Brain pericyte (primary cell): ENCODE results near the gene FBXW5.

Experiments used
- DNase-seq: peaks from one replicate; pipeline ENCODE4 v3.0.0-alpha.2; 2012; ENCODE audit warnings: low read depth, low spot score

FBXW5 gene

DNA sequence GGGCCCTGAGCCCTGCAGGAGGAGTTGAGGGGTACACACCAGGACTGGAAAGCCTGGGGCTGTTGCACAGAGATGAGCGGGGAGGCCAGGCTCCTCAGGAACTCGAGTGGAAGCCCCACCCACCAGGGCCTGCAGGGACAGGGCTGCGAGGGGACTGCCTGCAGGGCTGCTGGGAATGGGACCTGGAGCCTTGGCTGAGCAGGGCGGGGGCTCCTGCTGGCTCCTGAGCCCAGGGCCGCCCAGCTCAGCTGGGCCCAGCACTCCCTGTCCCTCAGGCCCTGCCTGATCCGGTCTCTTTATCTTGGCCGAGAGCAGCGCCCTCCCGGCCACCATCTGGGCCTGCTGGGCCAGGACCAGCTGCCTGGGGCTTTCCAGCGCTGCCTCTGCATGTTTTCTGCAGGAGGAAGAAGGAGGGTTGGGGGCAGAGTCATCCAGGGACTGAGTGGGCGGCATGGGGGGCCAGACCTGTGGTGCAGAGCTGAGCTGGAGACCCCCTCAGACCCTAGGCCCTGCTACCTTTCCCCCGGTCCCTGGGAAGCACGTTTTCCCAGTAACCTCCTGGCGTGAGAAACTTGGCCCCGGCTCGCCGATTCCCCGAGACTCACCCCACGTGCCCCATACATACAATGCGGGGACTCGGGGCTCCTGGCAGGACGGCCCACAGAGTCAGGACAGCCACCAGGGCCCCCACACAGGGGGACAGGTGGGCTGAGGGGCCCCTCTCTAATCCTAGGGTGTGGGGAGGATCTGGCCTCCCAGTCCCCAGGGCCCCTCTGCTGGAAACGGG, 16.9 kb upstream of the FBXW5 start:
- no peak for DNase-seq

DNA sequence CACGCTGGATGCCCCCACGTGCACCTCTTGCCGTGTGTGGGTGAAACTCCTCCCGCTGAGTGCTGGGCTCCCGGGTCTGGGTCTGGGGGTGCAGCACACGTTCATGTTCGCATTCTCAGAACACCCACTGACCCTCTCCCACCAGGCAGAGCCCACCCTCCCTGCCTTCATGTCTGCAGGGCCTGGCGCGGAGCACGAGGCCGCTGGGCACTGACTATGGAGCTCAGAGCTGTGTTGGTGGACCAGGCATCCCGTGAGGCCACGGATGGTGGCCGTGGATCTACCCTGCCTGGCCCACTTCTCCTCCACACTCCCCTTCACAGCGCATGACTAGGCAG, 16.4 kb upstream of the FBXW5 start:
- DNase-seq = no peak

DNA sequence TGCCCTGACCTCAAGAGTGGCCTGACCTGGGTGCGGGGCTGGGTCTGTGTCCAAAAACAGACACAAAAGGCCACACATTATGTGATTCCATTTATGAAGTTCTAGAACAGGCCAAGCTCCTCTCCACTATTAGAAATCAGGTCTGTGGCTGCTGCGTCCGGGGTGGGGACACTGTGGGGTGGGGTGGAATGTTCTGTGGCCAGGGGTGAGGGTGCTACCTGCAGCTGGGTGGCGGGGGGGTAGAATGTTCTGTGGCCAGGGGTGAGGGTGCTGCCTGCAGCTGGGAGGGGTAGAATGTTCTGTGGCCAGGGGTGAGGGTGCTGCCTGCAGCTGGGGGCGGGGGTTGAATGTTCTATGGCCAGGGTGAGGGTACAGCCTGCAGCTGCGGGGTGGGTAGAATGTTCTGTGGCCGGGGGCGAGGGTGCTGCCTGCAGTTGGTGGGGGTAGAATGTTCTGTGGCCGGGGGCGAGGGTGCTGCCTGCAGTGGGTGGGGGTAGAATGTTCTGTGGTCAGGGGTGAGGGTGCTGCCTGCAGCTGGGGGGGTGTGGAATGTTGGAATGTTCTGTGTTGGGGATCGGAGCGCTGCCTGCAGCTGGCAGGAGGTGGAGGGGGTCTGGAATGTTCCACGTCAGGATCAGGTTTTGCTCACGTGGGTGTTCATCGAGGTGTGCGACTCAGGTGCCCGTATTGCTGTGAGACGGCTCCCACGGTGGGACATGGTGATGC, 15.8 kb upstream of the FBXW5 start:
- no peak for DNase-seq

DNA sequence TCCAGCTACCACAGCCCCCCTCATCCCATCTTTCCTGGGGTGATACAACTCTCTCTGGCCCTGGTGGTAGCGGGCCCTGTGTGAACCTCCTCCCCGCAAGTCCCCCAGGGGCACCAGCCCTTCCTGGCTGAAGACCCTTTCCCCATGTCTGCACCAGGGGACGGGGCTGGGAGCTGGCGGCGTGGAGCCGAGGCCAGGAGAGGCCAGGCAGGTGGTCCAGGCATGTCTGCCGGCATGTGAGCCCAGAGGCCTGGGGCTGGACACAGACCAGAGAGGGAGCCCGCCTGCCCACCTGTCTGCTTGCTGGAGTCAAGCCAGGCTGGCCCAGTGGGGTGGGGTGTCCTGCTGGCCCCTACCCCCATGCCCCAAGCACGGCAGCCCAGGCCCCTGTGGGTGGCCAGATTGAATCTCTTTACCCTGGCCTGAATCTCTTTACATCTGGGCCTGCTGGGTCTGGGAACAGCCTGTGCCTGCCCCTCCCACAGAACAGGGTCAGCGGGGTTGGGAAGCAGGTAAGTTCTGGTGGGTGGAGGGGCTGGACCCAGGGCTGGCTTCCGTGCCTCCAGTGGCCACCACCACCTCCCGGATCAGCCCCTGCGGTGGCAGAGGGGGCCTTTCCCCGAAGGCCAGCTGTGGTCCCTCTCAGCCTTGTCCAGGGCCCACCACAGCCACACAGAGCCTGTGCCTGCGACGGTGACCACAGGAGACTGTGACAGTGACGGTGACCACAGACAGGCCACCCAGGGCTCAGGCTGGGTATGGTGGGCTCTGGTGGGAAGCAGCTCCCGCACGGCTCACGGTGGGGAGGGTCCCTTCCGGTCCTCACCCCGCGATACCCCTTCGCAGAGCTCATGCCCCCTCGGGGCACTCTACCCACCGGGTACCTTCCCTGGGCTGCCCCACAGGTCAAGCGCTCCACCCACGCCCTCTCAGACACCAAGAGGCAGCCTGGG, 14.6 kb upstream of the FBXW5 start:
- DNase-seq = no peak

DNA sequence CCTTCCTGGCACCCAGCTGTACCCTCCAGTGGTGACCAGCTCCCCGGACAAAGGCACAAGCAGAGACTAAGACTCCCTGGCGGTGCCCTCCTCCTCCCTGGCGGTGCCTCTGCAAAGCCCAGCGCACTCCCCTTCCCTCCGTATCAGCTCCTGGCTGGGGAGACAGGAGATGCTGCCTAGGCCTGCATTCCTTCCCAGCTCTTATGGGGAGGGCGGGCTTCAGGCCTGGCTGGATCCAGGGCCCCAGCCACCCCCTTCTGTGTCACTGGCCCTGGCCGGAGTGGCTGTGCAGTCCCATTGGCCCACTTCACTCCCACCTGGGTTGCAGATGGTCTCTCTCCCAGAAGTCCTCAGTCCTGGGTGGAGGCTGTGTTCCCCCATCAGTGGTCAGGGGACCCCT, 13.9 kb upstream of the FBXW5 start:
- no peak for DNase-seq

DNA sequence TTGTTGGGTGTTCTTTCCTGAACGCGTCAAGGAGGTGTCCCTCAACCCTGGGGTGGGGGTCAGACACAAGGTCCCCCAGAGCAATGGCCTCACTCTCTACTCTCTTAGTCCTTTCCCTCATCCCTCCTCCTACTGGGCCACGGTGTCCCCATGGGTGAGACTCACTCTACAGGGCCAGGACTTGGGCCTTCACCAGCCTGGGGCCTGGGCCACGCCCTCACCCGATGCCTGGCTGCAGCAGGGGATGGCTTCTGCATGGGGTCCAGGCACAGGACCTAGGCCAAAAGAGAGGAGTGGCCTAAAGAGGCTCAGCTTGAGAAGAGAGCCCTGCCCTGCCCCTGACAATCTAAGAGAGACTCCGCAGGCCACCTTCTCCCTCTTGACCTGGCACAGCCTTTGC, 13.4 kb upstream of the FBXW5 start:
- no peak for DNase-seq

DNA sequence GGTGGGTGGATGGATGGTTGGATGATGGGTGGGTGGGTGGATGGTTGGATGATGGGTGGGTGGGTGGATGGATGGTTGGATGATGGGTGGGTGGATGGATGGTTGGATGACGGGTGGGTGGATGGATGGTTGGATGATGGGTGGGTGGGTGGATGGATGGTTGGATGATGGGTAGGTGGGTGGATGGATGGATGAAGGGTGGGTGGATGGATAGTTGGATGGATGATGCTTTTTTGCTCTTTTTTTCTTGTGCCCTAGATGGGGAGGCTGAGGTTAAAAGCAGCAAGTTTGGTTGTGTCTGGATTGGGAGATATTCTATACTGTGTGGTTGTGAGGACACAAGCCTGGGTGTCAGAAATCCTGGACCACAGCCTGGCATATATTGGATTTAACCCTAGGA, 12.9 kb upstream of the FBXW5 start:
- DNase-seq = no peak

DNA sequence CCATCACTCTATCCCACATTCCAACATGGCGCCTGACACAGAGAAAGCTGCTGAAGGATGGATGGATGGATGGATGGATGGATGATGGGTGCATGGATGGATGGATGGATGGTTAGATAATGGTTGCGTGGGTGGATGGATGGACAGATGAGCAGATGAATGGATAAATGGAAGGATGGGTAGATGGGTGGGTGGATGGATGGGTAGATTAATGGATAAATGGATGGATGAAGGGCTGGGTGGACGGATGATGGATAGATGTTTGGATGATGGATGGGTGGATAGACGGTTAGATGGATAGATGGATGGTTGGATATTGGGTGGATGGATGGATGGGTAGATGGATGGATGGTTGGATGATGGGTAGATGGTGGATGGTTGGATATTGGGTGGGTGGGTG, 12.1 kb upstream of the FBXW5 start:
- DNase-seq = no peak

DNA sequence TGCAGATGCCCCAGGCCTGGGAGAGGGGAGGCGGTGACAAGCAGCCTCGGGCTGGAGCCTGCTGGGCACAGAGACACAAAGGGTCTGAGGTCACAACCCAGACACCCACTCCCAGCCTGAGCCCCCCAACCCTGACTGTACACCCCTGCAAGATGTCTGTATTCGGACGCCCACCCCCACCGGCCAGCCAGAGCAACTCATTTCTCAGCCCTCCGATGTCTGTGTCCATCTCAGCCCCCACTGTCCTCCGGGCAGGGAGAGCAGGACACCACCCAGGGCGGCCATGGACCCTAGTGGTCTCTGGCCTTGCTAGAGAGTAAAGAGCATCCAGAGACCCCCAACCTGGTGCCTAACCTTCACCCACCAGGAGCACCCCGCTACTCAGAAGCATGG, 11.4 kb upstream of the FBXW5 start:
- no peak for DNase-seq

DNA sequence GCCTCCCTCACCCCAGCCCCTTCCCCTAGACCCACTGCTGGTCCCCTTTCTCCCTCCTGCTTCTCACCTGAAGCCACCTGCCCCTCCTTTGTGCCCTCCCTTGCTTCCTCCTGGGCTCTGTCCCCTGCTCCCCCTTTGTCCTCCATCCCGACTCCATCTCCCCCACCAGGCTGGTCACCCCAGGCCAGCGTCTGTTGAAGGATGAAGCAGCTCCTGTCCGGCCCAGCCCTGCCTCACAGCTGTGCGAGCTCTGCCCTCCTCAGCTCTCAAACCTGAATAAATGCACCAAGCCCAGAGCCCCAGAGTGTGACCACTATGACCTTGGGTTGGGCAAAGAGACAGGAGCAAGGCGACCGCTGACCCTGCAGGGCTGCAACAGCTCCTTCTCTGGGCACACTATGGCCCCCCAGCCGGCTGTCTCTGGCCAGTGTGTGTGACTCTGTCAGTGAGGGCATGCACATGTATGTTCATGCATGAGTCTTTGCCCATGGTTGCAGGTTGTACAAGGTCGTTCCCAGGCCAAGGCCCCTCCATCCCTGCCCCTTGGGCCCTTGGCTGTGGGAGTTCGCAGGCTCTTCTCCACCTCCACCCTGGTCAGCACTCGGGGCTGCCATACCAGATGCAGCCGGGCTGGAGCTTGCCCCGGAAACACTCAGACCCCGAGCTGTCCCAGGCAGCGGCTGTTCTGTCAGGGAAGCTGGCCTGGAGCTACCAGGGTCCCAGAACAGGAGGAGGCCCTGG, 10.8 kb upstream of the FBXW5 start:
- DNase-seq = no peak

DNA sequence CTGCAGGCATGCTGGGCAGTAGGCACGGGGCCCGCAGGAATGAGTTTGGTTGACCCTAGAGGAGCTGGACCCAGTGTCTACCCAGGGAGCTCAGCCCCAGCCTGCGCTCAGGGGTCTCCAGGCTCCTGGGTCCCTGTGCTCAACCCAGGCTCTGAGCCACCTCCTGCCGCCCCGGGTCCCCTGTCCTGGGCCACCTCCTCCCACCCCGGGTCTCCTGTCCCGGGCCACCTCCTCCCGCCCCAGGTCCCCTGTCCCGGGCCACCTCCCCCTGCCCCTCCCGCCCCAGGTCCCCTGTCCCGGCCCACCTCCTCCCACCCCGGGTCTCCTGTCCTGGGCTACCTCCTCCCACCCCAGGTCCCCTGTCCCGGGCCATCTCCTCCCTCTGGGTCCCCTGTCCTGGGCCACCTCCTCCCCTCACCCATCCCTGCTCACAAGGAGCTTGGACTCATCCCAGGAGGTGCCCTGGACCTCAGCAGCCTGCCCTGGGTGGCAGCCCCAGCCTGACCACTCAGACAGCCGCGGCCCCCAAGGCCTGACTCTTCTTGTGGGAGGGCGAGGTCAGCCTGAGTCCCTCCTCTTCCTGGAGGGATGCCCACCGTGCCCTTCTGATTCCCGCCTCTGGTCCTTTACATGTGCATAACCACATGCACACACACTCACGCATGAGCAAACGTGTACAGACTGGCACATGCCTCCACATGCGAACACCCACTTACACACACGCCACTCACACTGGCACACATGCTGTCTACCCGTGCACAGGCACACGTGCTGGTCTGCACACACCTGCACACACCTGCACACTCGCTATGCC, 9.9 kb upstream of the FBXW5 start:
- DNase-seq = no peak

DNA sequence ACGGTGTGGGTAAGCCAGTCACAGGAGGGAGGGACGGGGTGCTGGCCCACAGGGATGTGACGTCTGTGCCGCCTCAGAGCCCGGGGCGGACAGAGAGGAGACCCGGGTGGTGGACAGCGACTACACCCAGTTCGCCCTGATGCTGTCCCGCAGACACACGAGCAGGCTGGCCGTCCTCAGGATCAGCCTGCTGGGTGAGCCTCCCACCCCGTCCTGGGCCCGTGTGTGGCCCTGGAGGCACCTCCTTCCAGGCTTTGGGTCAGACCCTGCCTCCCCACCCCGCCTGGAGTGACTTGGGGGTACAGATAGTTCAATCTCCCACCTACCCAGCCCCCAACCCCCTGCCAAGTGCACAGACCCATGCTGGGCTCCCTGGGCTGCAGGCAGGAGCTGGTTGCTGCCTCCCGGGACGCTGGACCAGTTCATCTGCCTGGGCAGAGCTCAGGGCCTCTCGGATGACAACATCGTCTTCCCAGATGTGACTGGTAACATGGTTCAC, 9.3 kb upstream of the FBXW5 start:
- no peak for DNase-seq

DNA sequence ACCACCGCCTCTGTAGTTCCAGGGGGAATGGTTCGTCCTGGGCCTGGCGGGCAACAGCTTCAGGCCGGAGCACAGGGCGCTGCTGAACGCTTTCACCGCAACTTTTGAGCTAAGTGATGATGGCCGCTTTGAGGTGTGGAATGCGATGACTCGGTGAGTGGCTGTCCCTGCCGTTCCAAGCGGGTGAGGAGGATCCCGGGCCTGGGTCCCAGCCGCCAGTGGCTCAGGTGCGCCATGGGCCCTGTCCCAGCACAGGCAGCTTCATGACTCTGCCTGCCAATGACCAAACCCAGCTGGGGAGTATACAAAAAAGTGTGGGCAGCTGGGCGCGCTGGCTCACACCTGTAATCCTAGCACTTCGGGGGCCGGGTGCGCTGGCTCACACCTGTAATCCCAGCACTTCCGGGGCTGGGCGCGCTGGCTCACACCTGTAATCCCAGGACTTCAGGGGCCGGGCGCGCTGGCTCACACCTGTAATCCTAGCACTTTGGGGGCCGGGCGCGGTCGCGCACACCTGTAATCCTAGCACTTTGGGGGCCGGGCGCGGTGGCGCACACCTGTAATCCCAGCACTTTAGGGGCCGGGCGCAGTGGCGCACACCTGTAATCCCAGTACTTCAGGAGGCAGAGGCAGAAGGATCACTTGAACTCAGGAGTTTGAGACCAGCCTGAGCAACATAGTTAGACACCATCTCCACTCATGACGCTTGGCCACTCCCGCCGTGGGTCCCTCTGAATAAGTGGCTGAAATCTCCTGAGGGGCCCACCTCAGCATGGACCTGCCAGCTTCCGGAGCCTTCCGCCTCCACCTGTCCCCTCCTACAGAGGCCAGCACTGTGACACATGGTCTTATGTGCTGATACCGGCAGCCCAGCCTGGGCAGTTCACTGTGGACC, 8.6 kb upstream of the FBXW5 start:
- DNase-seq = no peak

DNA sequence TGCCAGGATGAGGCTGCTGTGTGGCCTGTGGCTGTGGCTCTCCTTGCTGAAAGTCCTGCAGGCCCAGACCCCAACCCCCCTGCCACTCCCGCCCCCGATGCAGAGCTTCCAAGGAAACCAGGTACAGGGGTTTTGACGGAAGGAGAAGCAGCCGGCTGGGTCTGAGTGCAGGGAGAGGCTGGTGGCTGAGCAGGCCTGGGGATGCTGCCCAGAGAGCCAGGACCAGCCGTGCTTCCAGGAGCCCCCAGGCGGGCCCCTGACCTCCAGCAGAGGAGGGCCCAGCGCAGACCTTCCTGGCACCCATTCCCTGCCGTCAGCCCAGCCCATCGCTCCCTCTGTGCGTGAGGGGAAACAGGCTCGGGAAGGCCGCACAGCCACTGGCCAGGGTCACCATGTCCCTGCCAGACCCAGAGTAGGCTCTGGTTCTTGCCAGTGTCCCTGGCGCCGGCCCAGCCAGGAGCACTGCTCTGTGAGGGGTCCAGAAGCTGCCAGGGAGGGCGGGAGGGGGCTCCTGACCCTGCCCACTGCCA, 7.8 kb upstream of the FBXW5 start:
- no peak for DNase-seq

DNA sequence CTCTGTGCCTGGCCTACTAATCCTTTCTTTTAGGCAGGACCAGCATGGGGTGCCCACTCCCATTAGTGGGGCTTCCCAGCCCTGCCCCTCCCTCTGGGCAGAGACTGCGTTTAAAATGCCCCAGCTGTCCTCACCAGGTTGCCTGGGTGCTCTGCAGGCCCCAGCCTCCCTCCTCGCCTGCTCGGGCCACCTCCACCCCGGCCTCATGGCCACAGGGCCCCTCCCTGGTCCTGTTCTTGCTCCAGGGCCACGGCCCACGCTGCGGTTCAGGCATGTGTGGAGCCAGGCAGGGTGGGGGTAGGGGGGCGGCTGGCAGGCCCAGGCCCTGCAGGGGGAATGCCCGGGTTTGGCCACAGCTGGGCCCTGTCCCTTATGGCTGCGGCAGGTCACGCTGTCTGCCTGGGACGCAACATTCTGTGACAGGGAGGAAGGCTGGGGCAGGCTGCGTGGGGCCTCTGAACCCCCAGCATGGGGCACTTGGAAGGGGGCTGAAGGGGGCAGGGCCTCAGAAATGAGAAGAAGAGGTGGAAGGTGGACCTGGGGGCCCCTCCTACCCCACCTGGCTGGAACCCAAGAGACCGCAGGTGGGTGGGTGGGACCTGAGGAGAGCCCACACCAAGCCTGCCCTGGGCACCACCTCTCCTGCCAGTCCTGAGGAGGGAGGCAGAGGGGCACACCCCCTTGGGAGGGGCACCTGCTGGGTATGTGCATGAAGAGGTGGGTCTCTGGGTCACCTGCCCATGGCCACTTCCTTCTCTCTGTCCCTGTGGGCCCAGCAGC, 7.2 kb upstream of the FBXW5 start, which contains the start of gene LCN12:
Gene LCN12, plus strand, starts transcription at position 733 of the 780 bp plus-strand sequence. CDS start 55 bp downstream, outside the sequence.
- DNase-seq = no peak

DNA sequence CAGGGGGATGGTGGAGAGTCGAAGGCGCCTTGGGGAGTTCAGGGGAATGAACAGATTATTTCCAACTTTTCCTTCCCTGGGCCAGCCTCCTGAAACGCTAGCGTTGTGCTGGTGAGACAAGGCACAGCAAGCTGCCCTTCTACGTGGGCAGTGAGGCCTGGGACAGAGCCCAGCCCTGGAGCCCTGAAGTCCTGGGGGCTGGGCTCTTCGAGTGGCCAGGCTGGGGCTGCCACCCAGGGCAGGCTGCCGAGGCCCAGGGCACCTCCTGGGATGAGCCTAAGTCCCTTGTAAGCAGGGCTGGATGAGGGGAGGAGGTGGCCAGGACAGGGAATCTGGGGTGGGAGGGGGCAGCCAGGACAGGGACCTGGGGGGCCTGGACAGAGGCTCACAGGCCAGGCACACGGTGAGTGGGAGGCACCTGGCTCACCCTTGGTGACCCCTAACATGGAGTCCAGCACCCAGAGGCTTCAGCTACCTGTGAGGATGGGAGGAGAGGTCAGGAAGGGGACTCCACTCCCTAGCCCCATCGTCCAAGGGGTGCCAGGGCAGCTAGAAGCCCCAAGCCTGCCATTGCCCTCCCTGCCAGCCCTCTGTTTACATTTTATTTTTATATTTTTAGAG, 6.2 kb upstream of the FBXW5 start:
- DNase-seq = no peak

DNA sequence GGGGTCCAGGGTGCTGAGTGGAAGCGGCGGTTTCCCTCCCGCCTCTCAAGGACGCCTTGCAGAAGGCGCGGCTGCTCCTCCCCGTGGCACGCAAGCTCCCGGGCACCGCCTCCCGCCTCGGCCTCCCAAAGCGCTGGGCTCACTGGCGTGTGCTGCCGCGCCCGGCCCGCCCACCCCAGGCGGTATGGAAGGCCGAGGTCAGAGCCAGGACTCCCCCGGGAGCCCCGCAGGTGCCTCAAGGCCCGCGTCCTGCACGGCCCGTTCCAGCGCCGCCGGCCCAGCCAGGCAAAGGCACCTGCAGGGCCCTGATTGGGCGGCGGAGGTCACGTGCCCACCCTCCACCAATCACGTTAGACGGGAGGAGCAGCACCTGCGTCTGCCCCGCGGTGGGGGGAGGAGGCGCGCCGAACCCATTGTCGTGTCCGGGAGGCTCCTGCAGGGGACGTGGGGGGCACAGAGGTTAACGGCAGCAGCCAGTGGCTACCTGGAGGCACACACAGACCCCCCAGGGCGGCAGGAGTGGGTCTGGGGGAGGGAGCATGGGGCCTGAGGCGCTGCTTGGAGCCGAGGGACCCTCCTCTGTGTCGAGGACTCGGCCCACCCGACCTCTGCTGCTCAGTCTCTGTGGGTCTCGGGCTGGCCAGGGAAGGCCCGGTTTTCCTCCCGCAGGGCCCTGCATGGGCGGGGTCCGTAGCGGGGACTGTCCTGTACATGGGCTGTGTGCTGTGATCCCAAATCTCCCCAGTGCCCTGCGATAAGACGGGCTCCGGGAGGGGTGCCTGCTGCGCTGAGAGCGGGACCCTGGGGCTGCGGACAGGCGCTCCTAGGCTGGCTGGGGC, 5.5 kb upstream of the FBXW5 start:
- no peak for DNase-seq
